Activated T-cell treated with anti-CD3 and anti-CD28 coated beads, Interleukin-2, amount 50 U/mL, for 48 hours (primary cell): ENCODE data around the gene CTIF.
"Not testable (repeated sequence)": the region's sequence is repeated elsewhere in the genome, so short reads cannot be mapped to it uniquely, and the experiment has no call there.

Experiments
- DNase-seq, 2 experiments: peaks; one replicate each; pipeline ENCODE4 v3.0.0-alpha.2; 2020

Gene CTIF

DNA sequence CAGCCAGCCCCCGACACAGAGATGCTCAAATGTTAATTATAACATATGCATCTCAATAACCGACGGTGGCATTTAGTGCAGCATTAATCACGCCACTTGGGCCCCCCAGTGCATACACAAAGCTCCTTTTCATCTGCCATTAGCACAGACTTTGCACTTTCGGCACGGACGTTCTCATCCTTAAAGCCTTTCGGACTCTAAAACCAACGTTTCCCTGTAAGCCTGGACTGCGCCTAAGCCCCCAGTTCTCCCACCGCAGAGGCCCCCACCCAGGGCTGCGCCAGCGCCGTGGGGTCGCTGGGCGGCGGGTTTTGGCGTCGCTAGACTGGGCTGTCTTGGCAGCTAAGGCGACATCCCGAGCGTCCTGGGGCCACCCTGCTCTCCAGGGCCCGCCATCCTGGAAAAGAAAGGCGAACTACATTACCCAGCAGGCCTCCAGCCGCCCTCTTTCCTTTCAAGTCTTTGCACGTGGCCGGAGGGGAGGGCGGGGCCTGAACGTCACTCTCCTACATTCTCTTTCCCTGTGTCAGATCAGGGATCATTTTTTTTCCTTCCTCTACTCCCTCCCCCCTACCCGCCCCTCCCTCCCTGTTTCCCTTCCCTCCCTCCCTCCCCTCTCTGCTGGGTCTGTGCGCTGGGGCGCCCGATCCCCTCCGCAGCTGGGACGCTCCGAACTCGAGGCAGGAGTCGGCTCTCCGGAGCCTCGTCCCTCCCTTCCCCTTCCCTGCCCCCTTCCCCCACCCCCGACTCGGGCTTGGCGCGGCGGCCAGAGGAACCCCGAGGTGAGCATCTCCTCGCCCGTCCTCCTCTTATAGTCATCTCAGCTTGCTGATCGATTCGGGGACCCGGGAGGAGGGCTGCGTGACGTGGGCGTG is at the start of gene CTIF:
Gene CTIF, plus strand, starts transcription at position 501 of the 875 bp plus-strand sequence. CDS start 80,535 bp downstream, outside the sequence.
- peak; percentile 76 to 80 for DNase-seq

DNA sequence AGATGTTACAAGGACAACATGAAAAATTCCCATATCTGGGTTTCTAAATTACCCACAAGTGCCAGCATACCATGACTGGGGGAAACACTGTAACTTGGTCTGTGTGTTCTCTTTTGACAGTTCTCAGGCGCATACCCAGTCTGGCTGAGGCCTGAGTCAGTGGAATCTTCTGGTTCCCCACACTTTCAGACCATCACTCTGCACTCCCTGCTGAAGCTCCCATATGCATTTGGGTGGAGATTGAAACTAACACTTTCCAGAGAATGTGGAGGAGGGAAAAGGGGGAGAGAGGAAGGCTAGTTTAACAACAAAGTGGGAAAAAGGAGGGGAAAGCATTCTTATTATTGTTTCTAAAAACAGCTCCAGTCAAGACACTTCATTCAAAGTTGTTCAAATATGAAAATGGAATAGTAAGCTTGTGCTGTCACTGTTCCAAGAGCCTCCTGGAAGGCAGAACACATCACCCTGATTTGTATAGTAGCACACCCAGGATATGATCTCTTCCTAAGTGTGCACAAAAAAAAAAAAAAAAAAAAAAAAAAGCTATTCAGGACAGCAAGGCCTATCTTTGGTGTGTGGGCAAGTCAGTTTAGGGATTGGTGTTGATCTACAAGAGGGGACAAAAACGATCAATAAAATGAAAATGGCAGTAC is 48.1 kb upstream of the CTIF start:
- no peak for DNase-seq

DNA sequence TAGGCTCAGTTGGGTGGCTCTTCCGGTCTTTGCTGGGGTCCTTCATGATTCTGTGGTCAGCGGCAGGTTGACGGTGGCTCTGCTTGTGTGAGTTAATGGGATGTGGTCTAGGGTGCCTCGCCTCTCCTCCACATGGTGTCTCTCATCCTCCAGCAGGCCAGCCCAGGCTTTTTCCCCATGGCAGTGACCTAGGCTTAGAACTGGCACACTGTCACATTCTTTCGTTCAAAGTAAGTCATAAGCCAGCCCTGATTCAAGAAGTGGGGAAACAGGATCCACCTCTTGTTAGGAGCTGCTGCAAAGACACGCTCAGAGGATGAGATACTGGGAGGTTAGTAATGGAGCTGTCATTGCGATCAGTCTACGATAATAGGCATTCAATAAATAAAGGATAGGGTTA is 46.0 kb upstream of the CTIF start:
- DNase-seq = no peak

DNA sequence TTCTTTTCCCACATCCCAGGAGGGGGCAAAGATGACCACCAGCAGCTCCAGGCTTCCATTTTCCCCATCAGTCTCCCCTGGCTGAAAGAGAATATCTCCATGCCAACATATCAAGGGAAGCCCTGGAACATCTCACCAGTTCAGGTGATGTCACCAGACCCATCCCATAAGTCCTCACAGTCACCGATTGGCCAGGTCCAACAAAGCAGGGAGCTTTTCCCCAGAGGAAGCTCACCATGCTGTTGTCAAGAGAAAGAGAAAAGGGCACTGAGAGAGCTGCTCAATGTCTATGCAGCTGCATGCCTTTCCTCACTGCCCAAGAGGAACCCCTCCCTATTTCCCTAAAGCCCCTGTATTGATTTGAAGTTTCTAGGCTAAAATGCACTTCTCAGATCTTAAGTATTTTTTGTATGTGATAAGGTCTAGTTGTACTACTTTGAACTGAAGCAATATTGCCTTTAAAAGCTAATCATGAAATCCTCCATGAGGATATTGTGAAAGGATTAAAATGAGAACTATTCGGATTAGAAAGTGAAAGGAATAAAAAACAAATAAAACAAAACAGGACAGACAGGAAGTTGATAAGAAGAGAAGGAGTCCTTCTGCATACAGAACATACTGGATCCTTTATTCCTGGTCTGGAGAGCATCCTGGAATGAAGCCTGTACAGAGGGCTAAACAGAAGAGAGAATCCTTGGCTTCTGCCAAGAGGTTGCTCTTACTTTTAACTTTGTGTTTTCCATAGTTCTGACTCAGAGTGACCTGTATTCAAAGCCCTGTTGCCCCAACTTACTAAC is 45.2 kb upstream of the CTIF start:
- DNase-seq = no peak

DNA sequence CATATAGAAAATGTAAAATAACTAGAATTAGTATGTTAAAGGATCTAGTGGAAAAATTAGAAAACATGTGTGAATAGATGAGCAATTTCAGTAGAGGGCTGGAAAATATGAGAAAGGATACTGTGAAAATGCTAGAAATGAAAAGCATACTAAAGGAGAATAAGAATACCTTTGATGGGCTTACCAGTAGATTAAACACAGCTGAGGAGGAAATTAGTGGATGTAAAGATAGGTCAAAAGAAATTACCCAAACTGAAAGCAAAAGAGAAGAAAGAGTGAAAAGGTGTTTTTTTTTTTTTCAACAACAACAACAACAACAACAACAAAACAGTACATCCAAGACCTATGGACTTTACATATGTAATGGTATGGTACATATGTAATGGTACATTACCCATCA is 41.0 kb upstream of the CTIF start:
- DNase-seq = no peak

DNA sequence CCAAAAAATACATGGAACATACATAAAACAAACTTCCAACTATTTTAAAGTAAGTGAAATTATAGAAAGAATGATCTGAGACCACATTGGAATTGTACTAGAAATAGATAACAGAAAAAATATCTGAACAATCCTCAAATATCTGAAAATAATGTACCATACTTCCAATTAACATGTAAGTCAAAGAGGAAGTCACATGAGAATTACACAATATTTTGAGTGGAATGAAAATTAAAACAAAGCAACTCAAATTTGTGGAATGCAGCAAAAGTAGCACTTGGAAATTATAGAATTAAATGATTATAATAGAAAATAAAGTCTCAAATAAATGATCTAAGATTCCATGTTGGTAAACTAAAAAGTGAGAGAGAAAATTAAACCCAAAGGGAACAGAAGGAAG is 38.3 kb upstream of the CTIF start:
- no peak for DNase-seq

DNA sequence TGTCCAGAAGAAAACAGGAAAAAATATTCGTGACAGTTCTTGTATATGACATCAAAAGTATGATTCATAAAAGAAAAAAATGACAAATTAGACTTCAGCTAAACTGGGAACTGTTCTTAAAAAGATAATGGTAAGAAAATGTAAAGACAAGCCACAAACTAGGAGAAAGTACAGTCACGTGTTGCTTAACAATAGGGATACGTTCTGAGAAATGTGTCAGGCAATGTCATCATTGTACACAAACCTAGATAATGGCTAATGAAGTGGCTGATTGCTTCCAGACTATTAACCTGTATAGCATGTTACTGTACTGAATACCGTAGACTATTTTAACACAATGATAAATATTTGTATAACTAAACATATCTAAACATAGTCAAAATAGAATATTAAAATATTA is 35.9 kb upstream of the CTIF start:
- DNase-seq = no peak

DNA sequence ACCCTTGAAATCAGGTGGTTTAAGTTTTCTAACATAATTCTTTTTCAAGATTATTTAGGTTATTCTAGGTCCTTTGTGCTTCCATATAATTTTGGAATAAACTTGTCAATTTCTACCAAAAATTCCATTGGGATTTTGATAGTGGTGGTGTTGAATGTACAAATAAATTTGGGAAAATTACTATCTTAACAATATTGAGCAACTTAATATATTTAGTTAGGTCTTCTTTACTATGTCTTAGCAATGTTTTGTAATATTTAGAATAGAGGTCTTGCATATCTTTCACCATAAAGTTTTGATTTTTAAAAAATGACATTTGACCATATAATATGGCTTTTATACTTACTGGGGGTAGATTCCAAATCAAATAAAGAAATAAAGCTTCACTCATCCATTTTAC is 34.0 kb upstream of the CTIF start:
- DNase-seq = no peak

DNA sequence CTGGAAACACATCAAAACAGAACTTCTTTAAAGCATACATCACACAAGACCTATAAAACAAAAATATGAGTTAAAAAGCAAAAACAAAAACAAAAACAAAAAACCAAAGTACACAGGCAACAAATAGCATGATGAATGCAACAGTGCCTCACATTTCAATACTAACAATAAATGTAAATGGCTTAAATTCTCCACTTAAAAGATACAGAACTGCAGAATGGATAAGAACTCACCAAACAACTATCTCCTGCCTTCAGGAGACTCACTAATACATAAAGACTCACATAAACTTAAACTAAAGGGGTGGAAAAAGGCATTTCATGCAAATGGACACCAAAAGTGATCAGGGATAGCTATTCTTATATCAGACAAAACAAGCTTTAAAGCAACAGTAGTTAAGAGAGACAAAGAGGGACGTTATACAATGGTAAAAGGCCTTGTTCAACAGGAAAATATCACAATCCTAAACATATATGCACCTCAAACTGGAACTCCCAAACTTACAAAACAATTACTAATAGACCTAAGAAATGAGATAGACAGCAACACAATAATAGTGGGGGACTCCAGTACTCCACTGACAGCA is 31.8 kb upstream of the CTIF start:
- not testable (repeated sequence) for DNase-seq

DNA sequence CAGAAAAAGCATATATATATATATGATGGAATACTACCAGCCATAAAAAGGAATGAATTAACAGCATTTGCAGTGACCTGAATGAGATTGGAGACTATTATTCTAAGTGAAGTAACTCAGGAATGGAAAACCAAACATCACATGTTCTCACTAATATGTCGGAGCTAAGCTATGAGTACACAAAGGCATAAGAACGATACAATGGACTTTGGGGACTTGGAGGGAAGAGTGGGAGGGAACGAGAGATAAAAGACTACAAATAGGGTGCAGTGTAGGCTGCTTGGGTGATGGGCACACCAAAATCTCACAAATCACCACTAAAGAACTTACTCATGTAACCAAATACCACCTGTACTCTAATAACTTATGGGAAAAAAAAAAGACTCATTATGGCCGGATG is 26.3 kb upstream of the CTIF start:
- DNase-seq = not testable (repeated sequence)

DNA sequence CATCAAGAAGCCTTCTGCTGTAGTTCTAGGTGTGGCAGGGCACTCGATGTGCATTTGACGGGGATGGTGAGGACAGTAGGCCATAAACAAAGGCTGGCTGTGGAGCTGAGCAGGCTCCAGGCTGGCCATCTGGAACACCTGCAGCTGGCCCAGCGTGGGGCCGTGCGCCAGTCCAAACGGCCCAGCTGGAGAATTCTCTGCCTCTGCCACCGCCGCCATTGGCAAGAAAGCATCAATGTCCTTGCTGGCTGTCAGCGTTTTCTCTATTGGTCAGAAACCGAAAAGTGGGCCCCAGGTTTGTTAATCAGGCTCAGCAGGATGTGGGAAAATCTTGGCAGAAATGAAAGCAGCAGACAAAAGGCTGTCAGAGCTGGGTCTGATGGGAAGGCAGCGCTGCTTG is 24.0 kb upstream of the CTIF start:
- no peak for DNase-seq

DNA sequence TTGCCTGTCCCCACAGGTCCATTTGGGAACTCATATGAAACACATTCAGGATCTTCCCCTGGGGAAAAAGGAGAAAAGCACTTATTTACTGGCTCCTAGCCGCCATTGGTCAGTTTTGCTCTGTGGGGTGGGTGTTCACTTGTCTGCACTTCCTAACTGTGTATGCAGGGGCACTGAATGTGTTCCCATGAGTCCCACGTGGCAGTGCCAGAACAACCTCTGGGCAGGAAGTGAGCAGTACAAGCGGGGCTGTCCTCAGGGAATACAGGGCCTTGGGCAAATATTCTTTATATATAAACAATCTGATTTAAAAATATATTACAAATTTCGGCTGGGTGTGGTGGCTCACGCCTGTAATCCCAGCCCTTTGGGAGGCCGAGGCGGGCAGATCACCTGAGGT is 21.8 kb upstream of the CTIF start:
- no peak for DNase-seq

DNA sequence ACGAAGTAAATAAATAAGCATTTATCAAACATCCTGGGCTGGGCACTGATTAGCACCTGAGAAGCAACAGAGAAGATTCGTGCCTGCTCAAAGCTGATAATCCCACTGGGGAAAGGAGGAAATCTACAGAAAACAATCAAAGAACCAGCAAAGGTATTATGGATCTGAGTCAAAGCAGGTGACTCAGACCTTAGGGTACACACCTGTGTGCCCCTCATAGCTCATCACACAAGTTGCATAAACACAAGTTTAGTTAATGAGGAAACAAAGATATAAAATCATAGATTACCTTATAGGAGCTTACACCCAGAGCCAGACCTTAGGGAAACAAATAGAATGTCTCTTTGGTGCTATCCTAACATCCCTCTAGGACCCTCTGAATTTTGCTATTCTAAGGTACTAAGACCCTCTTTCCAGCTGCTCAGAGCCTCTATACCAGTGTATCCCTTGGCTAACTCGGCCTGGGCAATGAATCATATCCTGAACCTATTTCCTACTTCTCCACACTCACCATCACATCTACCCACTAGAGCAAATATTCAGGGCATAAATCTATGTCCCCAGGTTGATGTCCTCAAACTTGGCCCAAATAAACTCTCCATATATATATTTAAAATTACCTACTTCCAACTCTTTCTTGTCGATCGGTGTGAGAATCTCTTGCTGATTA is 19.3 kb upstream of the CTIF start:
- no peak for DNase-seq

DNA sequence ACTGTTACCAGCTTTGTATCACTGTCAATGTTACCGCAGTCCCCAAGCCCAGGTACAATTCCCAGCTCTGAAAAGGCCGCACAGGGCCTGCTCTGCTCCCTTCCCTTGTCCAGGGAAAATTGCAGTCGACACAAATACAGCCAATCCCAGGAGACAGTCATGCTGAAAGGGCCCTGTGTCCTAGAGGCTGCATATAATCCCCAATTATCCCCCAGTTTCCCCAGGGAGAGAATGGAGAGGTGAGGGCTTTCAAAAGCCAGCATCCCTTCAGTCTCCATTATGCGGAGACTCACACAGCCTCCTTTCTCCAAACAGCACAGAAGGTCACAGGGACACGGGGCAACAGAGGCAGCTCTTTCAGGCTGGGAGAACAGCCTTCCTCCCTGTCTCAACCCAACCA is 17.1 kb upstream of the CTIF start:
- no peak for DNase-seq

DNA sequence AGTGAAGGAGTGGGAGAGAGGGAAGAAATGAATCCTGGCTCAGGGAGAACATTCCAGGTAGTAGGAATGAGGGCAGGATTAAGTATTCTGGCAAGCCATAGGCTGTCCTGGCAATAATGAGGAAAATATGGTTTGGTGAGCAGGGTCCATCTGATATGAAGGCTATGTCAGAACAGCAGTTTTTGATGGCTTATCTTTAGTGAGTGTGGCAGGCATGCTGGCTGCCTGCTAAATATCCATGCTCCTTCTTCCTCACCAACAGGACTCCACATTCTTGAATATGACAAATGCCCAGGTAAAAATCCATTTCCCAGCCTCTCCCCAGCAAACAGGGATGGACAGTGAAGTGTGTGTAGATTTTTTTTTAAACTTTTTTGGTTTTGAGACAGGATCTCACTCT is 13.2 kb upstream of the CTIF start:
- no peak for DNase-seq

DNA sequence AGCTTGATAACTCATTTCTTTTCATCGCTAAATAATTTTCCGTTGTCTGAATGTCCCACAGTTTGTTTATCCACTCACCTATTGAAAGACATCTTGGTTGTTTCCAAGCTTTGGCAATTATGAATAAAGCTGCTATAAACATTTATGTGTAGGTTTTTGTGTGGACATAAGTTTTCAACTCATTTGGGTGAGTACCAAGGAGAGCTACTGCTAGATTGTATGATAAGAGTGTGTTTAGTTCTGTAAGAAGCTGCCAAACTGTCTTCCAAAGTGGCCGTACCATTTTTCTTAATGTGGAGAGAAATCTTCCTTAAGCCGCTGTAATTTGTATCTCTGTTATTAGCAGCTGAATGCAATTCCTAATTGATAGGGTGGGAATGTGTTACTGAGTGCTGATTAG is 11.4 kb upstream of the CTIF start:
- DNase-seq = no peak

DNA sequence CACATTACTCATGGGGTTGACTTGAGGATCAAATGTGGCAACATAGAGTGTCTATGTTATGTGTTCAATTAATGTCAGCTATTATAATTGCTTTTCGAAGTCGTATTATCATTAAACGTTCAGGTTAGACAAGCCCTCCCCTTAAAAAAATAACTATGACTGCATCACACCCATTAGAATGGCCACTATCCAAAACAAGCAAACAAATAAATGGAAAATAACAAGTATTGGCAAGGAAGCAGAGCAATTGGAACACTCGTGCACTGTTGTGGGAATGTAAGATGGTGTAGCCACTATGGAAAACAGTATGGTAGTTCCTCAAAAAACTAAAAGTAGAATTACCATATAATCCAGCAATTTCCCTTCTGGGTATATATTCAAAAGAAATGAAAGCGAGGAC is 10.0 kb upstream of the CTIF start:
- no peak for DNase-seq

DNA sequence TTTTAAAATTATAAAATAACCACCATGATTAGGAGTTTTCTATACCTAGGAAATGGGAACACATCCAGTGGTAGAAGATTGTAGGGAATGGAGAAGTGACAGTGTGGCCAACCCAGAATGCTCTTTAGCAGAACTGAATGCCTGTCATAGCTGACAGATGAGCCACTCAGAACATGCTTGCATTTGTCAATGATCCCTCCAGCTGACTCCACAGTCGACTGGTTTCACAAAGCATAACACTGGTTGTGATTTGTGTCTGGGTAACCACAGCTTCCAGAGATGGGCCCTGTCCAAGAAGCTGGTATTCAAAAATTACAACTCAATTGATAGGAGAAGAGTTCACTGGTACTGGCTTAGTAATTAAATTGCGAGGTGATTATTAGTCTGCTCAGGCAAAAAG is 9.0 kb upstream of the CTIF start:
- DNase-seq = no peak

DNA sequence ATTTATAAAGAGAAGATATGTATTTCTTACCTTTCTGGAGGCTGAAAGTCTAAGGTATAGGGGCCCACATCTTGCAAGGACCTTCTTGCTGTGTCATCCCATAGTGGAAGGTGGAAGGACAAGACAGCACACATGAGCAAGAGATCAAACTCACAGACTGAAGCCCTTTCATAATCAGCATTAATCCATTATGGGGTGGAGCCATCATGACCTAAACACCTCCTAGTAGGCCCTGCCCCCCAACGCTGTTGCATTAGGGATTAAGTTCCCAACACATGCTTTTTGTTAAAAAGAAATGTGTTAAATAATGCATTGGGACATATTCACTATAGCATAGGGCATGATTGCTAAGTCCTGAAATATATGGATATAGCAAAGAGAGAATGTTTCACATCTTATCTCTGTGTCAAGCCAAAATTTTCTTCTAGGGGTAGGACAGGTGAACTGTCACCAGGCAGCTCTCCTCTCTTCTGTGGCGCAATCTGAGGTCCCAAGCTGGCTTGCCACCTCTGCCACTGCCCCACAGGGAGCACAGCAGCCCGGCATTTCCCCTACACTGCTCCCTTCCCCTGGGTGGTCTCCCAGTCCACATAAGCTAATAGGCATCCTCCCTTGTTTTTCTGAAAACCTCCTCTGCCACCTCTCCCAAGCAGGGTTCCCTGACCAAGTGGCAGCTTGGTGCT is 8.3 kb upstream of the CTIF start:
- DNase-seq = no peak

DNA sequence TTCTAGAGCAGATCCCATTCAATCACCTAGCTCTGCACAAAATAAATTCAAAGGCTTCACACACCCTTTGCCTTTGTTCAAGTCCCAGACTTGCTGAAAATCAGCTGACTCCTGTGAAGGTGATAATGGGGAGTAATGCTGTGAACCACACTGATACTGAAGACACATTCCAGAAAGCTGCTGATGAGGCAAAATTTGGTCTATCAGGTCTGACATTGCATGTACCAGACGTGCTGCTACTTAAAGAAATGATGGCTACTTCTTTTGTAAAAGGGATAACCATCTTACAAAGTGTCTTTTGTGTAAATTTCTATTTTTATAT is 7.8 kb upstream of the CTIF start:
- DNase-seq = no peak

DNA sequence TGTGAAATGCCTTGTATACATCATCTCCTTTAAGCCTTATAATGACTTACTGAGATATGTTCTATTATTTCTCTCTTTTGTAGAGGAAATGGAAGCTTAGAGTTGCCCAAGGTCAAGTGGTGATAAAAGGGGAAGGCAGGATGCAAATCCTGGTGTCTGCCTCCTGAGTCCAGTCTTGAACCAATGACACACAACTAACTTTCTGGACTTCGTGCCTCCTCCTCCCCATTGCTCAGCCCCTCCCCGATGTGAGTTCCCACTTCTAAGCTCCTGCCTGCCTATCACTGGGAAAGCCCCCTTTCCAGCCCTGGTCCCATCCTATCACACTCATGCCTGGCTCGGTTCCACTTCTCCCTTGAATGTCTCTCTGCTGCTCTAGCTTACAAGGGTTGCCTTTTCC is 6.9 kb upstream of the CTIF start:
- DNase-seq = no peak

DNA sequence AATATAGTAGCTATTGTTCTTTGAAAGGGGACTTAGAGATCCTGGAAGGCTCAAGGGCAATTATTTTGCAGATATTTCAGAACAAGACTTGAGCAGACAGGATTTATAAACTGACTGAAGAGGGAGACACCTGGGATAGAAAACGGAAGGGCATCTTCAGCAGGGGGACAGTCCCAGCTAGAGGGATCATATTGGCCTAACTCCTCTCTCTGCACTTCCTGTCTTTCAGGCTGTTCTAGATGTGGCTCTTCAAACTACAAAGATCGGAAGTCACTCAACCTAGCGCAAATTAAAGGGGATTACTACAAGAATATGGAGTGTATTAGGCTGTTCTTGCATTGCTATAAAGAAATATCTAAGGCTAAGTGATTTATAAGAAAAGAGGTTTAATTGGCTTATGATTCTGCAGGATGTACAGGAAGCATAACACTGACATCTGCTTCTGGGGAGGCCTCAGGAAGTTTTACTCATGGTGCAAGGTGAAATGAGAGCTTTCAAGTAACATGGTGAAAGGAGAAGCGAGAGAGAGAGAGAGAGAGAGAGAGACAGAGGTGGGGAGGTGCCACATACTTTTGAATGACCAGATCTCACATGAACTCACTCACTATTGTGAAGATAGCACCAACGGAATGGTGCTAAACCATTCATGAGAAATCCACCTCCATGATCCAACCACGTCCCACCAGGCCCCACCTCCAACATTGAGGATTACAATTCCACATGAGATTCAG is 5.3 kb upstream of the CTIF start:
- DNase-seq = no peak
